ENCODE results near the gene DHRS11.

GRCh38 chr17:36640836-36641235, 49.2 kb downstream of the DHRS11 start:
- TF ChIP-seq CTCF (IDR thresholded peaks at IDR 0.05 in 4 of 5, conservative IDR thresholded peaks at IDR 0.05 in 1 of 5), result no peak
- no peak for TF ChIP-seq POLR2A (IDR thresholded peaks at IDR 0.05)
